Endothelial cell of umbilical vein (primary cell): Measurements from ENCODE around the gene SLC5A2. TPM values are rescaled to one million over a fixed set of nuclear protein-coding genes. Genes with fewer than 3 reads are reported as not detected.

ENCODE experiments used
- BruUV-seq: library from RNA; stranded (reverse); fragments of 400-500 nt; replicated peaks from 2 replicates; lab custom pipeline; 2021; lab: Mats Ljungman, UMichigan
- CTCF ChIA-PET: fragments of 300-600, 350-600 bp; sonication (Branson Sonifier 250); formaldehyde crosslinking; loops from one replicate; lab custom pipeline; 2021; ENCODE audit warnings: antibody characterized with exemption, inconsistent platforms; lab: Charles Lee
- POLR2A ChIA-PET: fragments of 300-600, 350-600 bp; sonication (Branson Sonifier 250); formaldehyde crosslinking; loops from one replicate; lab custom pipeline; 2021; ENCODE audit warnings: antibody characterized with exemption, inconsistent platforms; lab: Charles Lee
- DNase-seq: peaks from one replicate; pipeline ENCODE4 v3.0.0-alpha.2; 2011; ENCODE audit warnings: low read depth, low spot score
- FAIRE-seq: peaks from 2 replicates; lab custom pipeline; 2011; peaks lifted over from hg19 to GRCh38; lab: Jason Lieb, UNC
- H2AFZ ChIP-seq: 2 replicates; pipeline ENCODE4 v1.6.0; 2012; ENCODE audit warnings: low read depth, low read length, control low read depth, inconsistent platforms
- H3K27ac ChIP-seq: 2 replicates; pipeline ENCODE4 v1.5.1; 2011; ENCODE audit warnings: low read depth, mild to moderate bottlenecking, control low read depth, low read length, moderate library complexity; ENCODE audit not compliant: insufficient read depth
- H3K27me3 ChIP-seq, 2 experiments: 2 replicates each; pipeline versions ENCODE4 v1.6.0 to v1.6.1; 2011; ENCODE audit warnings: low read length in 2 of 2, mixed read lengths in 1 of 2; ENCODE audit not compliant: control insufficient read depth in 2 of 2, insufficient read depth in 2 of 2
- H3K36me3 ChIP-seq, 2 experiments: 2 replicates in 1 of 2; 3 replicates in 1 of 2; pipeline ENCODE4 v1.5.1; 2011; ENCODE audit warnings: low read length in 2 of 2, mild to moderate bottlenecking in 1 of 2, moderate library complexity in 1 of 2; ENCODE audit not compliant: control insufficient read depth in 2 of 2, insufficient read depth in 2 of 2; ENCODE audit errors: extremely low read depth in 1 of 2
- H3K4me1 ChIP-seq: 3 replicates; pipeline ENCODE4 v1.5.1; 2011; ENCODE audit warnings: mild to moderate bottlenecking, low read length; ENCODE audit not compliant: control insufficient read depth, insufficient read depth; ENCODE audit errors: extremely low read depth
- H3K4me2 ChIP-seq: 2 replicates; pipeline ENCODE4 v1.6.1; 2011; ENCODE audit warnings: low read length, control low read depth, mixed read lengths; ENCODE audit not compliant: insufficient read depth
- H3K4me3 ChIP-seq, 3 experiments: fragments of 200-600 bp in 1 of 3; sonication (generic), shearing (Covaris generic) in 1 of 3; replicated peaks in 1 of 3; 2 replicates each; pipeline ENCODE4 v1.5.1; 2011 to 2016; ENCODE audit warnings: control low read depth in 3 of 3, low read length in 3 of 3, mild to moderate bottlenecking in 2 of 3, inconsistent platforms in 1 of 3, low read depth in 1 of 3, moderate library complexity in 1 of 3; ENCODE audit not compliant: insufficient read depth in 1 of 3
- H3K79me2 ChIP-seq: 2 replicates; pipeline ENCODE4 v1.6.0; 2012; ENCODE audit warnings: low read length, inconsistent platforms; ENCODE audit not compliant: control insufficient read depth, insufficient read depth
- H3K9ac ChIP-seq: replicated peaks from 2 replicates; pipeline ENCODE3; 2011; ENCODE audit warnings: low read length, control low read depth; ENCODE audit not compliant: insufficient read depth; ENCODE audit errors: extremely low read depth
- H3K9me1 ChIP-seq: replicated peaks from 3 replicates; pipeline ENCODE4 v1.6.0; 2011; ENCODE audit warnings: mild to moderate bottlenecking, low read length; ENCODE audit not compliant: control insufficient read depth, insufficient read depth; ENCODE audit errors: extremely low read depth
- H3K9me3 ChIP-seq: replicated peaks from 2 replicates; pipeline ENCODE4 v1.5.1; 2012; ENCODE audit warnings: low read length, inconsistent platforms; ENCODE audit not compliant: control insufficient read depth, insufficient read depth
- H4K20me1 ChIP-seq: replicated peaks from 2 replicates; pipeline ENCODE3; 2011; ENCODE audit warnings: mild to moderate bottlenecking, low read length; ENCODE audit not compliant: control insufficient read depth, insufficient read depth; ENCODE audit errors: extremely low read depth
- EZH2 ChIP-seq: IDR thresholded peaks from 2 replicates; pipeline ENCODE4 v1.6.1; 2012; ENCODE audit warnings: borderline replicate concordance, low read depth, mild to moderate bottlenecking, moderate library complexity, low read length, inconsistent platforms; ENCODE audit not compliant: severe bottlenecking
- FOS ChIP-seq: IDR thresholded peaks from 2 replicates; pipeline ENCODE4 v1.6.1; 2011; ENCODE audit warnings: mild to moderate bottlenecking, low read length, moderate library complexity, borderline replicate concordance; ENCODE audit not compliant: insufficient read depth
- GATA2 ChIP-seq: IDR thresholded peaks from 2 replicates; pipeline ENCODE4 v1.7.0; 2011; ENCODE audit warnings: low read depth, mild to moderate bottlenecking, moderate library complexity, mixed read lengths, low read length; ENCODE audit not compliant: insufficient read length, insufficient read depth
- JUN ChIP-seq: IDR thresholded peaks from 2 replicates; pipeline ENCODE4 v1.6.1; 2011; ENCODE audit warnings: borderline replicate concordance, low read depth; ENCODE audit not compliant: insufficient read length, insufficient read depth
- MYC ChIP-seq: IDR thresholded peaks from one replicate; pipeline ENCODE4 v1.6.1; 2011; ENCODE audit warnings: mild to moderate bottlenecking, low read depth, low read length
- POLR2A ChIP-seq: IDR thresholded peaks from 2 replicates; pipeline ENCODE4 v1.6.1; 2012; ENCODE audit warnings: low read depth, mild to moderate bottlenecking, control low read depth, low read length
- POLR2AphosphoS5 ChIP-seq: IDR thresholded peaks from 2 replicates; pipeline ENCODE4 v1.6.1; 2012; ENCODE audit warnings: low read depth, mild to moderate bottlenecking, control low read depth, low read length, moderate library complexity; ENCODE audit not compliant: insufficient read depth
- dilution Hi-C: fragments of 300-500 bp; cut with MboI; formaldehyde crosslinking; loops from one replicate; pipeline ENCODE4 v1.15.0; 2019; ENCODE audit warnings: low sequenced_read_pairs; ENCODE audit not compliant: extremely low pct_ligation_motif_present
- intact Hi-C: fragments of 100-400 bp; cut with micrococcal nuclease; formaldehyde crosslinking; loops from one replicate; pipeline ENCODE4 v1.10.0; 2022
- polyA plus RNA-seq, 4 experiments: library from polyadenylated mRNA; depleted of rRNA in 3 of 4; stranded (reverse) in 3 of 4; unstranded in 1 of 4; fragments of >200 nt; gene quantifications; 2 replicates each; pipeline versions ENCODE4 v1.2.1 to v1.2.3, GENCODE V29; 2011 to 2012; ENCODE audit warnings: missing spikeins in 1 of 4
- total RNA-seq: library from RNA; stranded (reverse); gene quantifications from 2 replicates; pipeline ENCODE4 v1.2.3, GENCODE V29; 2021
- TF ChIP-seq, protein P1 (sequence below), 2 donors: IDR thresholded peaks; 1 replicate in 1 of 2; 2 replicates in 1 of 2; pipeline ENCODE4 v1.5.1; 2011; ENCODE audit warnings: low read length in 2 of 2, mild to moderate bottlenecking in 2 of 2, moderate library complexity in 2 of 2, control low read depth in 1 of 2, inconsistent platforms in 1 of 2, low read depth in 1 of 2; ENCODE audit not compliant: insufficient read depth in 1 of 2; ENCODE audit errors: extremely low read depth in 1 of 2
- TF ChIP-seq, protein P2 (sequence below): IDR thresholded peaks from 2 replicates; pipeline ENCODE4 v1.6.1; 2011; ENCODE audit not compliant: insufficient read depth, insufficient read length

Gene SLC5A2
- total and polyA plus RNA-seq, 2 donors (not counting 3 experiments of a cell fraction or from before 2014, with no cell fraction given) = 0.03 TPM; not detected in 1

DNA sequence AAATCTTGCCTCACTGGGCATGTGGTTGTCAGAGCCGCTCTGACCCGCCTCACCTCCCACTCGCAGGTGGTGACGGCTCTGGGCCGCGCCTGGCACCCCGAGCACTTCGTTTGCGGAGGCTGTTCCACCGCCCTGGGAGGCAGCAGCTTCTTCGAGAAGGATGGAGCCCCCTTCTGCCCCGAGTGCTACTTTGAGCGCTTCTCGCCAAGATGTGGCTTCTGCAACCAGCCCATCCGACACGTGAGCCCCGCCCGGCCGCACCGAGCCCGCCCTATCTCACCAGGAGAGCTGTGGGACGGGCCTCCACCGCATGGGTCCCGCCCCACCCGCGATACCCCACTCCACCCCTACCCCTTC, 7.0 kb upstream of the SLC5A2 start:
- TF ChIP-seq, protein P1, sequence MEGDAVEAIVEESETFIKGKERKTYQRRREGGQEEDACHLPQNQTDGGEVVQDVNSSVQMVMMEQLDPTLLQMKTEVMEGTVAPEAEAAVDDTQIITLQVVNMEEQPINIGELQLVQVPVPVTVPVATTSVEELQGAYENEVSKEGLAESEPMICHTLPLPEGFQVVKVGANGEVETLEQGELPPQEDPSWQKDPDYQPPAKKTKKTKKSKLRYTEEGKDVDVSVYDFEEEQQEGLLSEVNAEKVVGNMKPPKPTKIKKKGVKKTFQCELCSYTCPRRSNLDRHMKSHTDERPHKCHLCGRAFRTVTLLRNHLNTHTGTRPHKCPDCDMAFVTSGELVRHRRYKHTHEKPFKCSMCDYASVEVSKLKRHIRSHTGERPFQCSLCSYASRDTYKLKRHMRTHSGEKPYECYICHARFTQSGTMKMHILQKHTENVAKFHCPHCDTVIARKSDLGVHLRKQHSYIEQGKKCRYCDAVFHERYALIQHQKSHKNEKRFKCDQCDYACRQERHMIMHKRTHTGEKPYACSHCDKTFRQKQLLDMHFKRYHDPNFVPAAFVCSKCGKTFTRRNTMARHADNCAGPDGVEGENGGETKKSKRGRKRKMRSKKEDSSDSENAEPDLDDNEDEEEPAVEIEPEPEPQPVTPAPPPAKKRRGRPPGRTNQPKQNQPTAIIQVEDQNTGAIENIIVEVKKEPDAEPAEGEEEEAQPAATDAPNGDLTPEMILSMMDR (IDR thresholded peaks at IDR 0.05; ENCODE audit: extremely low read depth in 1 of 2, insufficient read depth in 1 of 2, low read depth in 1 of 2, low read length in 2 of 2) = no peak
- TF ChIP-seq FOS (no peak), JUN (no peak), EZH2 (no peak), POLR2AphosphoS5 (no peak), GATA2 (no peak), POLR2A (no peak), MYC (no peak)
- TF ChIP-seq, protein P2, sequence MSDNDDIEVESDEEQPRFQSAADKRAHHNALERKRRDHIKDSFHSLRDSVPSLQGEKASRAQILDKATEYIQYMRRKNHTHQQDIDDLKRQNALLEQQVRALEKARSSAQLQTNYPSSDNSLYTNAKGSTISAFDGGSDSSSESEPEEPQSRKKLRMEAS = no peak
- dilution Hi-C loops (no loop called here), intact Hi-C loops (no loop called here)
- no peak overlapping the region for H3K9ac ChIP-seq
- H3K79me2 ChIP-seq = peaks cover 31% of the 10 kb centered on the region
- no peaks in the 10 kb centered on the region for H3K9me1 ChIP-seq
- CTCF ChIA-PET = interaction anchor here (1.7 to 2.0 kb wide), 2 partner anchors 16 to 491 kb away, joined by 3 to 11 read pairs; no protein-coding TSS in a partner anchor
- peaks cover 21% of the 10 kb centered on the region for H3K4me1 ChIP-seq
- DNase-seq (no peak), FAIRE-seq (no peak)
- H4K20me1 ChIP-seq = no peaks in the 10 kb centered on the region
- no peak overlapping the region for H3K4me2 ChIP-seq
- H3K9me3 ChIP-seq = no peaks in the 10 kb centered on the region
- H2AFZ ChIP-seq = no peak overlapping the region
- peaks cover 19 to 20% of the 10 kb centered on the region in 2 experiments for H3K36me3 ChIP-seq
- H3K27me3 ChIP-seq = no peaks in the 10 kb centered on the region
- H3K4me3 ChIP-seq = no peak overlapping the region
- BruUV-seq = no TSS peak
- no peak overlapping the region for H3K27ac ChIP-seq
- POLR2A ChIA-PET = no interaction called here
